Upper lobe of right lung (tissue), 1 donor: ENCODE measurements around the gene G0S2. TPM values are rescaled to one million over a fixed set of nuclear protein-coding genes. Genes with fewer than 3 reads are reported as not detected.

Experiments
- ATAC-seq: fragments of 200-7000 bp; cut with Tn5 transposase; one replicate; pipeline ENCODE4 v1.9.1; 2020; ENCODE audit warnings: mild to moderate bottlenecking, moderate library complexity
- DNase-seq: peaks from one replicate; pipeline ENCODE4 v3.0.0-alpha.2; 2020
- H3K27ac ChIP-seq: fragments of 200-600 bp; one replicate; pipeline ENCODE4 v1.8.0; 2022
- H3K27me3 ChIP-seq: fragments of 200-600 bp; one replicate; pipeline ENCODE4 v1.8.0; 2022; ENCODE audit warnings: mild to moderate bottlenecking
- H3K36me3 ChIP-seq: fragments of 200-600 bp; one replicate; pipeline ENCODE4 v1.8.0; 2022
- H3K4me1 ChIP-seq: fragments of 200-600 bp; one replicate; pipeline ENCODE4 v1.8.0; 2022
- H3K4me3 ChIP-seq: fragments of 200-600 bp; one replicate; pipeline ENCODE4 v1.8.0; 2022; ENCODE audit warnings: mild to moderate bottlenecking
- H3K9me3 ChIP-seq: fragments of 200-600 bp; one replicate; pipeline ENCODE4 v1.8.0; 2022
- CTCF ChIP-seq: fragments of 200-600 bp; IDR thresholded peaks from one replicate; pipeline ENCODE4 v1.8.0; 2022; ENCODE audit warnings: antibody characterized with exemption
- intact Hi-C: fragments of 100-400 bp; cut with DNase I; formaldehyde crosslinking; loops from one replicate; pipeline ENCODE4 v1.11.0; 2022
- long read RNA-seq: library from polyadenylated mRNA; unstranded; transcript quantifications from one replicate; pipeline ENCODE4 v2.0.0, GENCODE V29; 2021
- total RNA-seq: library from RNA; stranded (reverse); fragmentation: NEBNext Ultra II Directional; extraction: Animal tissue kit (Norgen Biotek cat#: 25700); gene quantifications from one replicate; pipeline ENCODE4 v1.2.1, GENCODE V29; 2021
- donor health status: DM: no; HTN: yes; CAD: no; lungs with severe emphysema.

Gene G0S2
- total RNA-seq = 36.5 TPM
- long read RNA-seq, transcript G0S2-201 (2 exons, 866 nt) = major isoform, 69 of 71 reads
- long read RNA-seq, partial matches to known transcripts = 0 of 71 reads
- long read RNA-seq, other reads (novel, unspliced or antisense) = 2 of 71 reads

- no peaks in the 10 kb centered on the region for H3K36me3 ChIP-seq
Observed at GRCh38 chr1:209674957-209675564, at the start of gene G0S2. Gene G0S2 (plus strand): TSS chr1:209675412. CDS start chr1:209675685, 273 bp downstream.

GRCh38 chr1:209625791-209626285 lies 49.4 kb upstream of the G0S2 start:
- no peak overlapping the region for H3K4me3 ChIP-seq
- ATAC-seq = no peak
- H3K9me3 ChIP-seq = no peaks in the 10 kb centered on the region
- no peak overlapping the region for H3K27ac ChIP-seq
- H3K4me1 ChIP-seq = peaks cover 19% of the 10 kb centered on the region
- no peaks in the 10 kb centered on the region for H3K36me3 ChIP-seq
- intact Hi-C loops = no loop called here
- no peak for TF ChIP-seq CTCF
- no peak for DNase-seq
- no peaks in the 10 kb centered on the region for H3K27me3 ChIP-seq

More at GRCh38 chr1:209674957-209675564, at the start of gene G0S2:
- H3K9me3 ChIP-seq = no peaks in the 10 kb centered on the region
- ATAC-seq (peak; percentile 83), DNase-seq (peak; percentile 82)
- no peak for TF ChIP-seq CTCF
- intact Hi-C loops = no loop called here
- H3K27ac ChIP-seq = peak within 1 kb of the TSS; percentile 55
- H3K4me1 ChIP-seq = peaks cover 21% of the 10 kb centered on the region
- H3K4me3 ChIP-seq = peak within 1 kb of the TSS; percentile 55
- H3K27me3 ChIP-seq = no peaks in the 10 kb centered on the region

GRCh38 chr1:209626346-209627026 lies 48.7 kb upstream of the G0S2 start:
- DNase-seq = no peak
- intact Hi-C loops = no loop called here

GRCh38 chr1:209627027-209627731 lies 48.0 kb upstream of the G0S2 start:
- H3K4me1 ChIP-seq = peaks cover 19% of the 10 kb centered on the region
- H3K27ac ChIP-seq = no peak overlapping the region
- TF ChIP-seq CTCF = no peak
- no peak overlapping the region for H3K4me3 ChIP-seq
- DNase-seq (no peak), ATAC-seq (peak; percentile 67)
- H3K9me3 ChIP-seq = no peaks in the 10 kb centered on the region
- H3K36me3 ChIP-seq = no peaks in the 10 kb centered on the region
- no peaks in the 10 kb centered on the region for H3K27me3 ChIP-seq
- intact Hi-C loops = no loop called here

More at GRCh38 chr1:209626346-209627026, 48.7 kb upstream of the G0S2 start:
- no peaks in the 10 kb centered on the region for H3K36me3 ChIP-seq
- H3K27ac ChIP-seq = no peak overlapping the region
- no peak for TF ChIP-seq CTCF
- no peak overlapping the region for H3K4me3 ChIP-seq
- H3K9me3 ChIP-seq = no peaks in the 10 kb centered on the region
- H3K4me1 ChIP-seq = peaks cover 19% of the 10 kb centered on the region
- H3K27me3 ChIP-seq = no peaks in the 10 kb centered on the region
- peak; percentile 37 for ATAC-seq

GRCh38 chr1:209627732-209628196 lies 47.4 kb upstream of the G0S2 start:
- Histone ChIP-seq H3K9me3 (no peaks in the 10 kb centered on the region), H3K27ac (no peak overlapping the region), H3K4me1 (peaks cover 19% of the 10 kb centered on the region), H3K4me3 (no peak overlapping the region), H3K27me3 (no peaks in the 10 kb centered on the region), H3K36me3 (no peaks in the 10 kb centered on the region)
- DNase-seq (peak; percentile 85), ATAC-seq (peak; percentile 80)
- peak; percentile 96 for TF ChIP-seq CTCF
- intact Hi-C loops = no loop called here
